ENCODE data around the gene WDR38.
"Not testable (repeated sequence)": the region's sequence is repeated elsewhere in the genome, so short reads cannot be mapped to it uniquely, and the experiment has no call there.

WDR38 gene

DNA sequence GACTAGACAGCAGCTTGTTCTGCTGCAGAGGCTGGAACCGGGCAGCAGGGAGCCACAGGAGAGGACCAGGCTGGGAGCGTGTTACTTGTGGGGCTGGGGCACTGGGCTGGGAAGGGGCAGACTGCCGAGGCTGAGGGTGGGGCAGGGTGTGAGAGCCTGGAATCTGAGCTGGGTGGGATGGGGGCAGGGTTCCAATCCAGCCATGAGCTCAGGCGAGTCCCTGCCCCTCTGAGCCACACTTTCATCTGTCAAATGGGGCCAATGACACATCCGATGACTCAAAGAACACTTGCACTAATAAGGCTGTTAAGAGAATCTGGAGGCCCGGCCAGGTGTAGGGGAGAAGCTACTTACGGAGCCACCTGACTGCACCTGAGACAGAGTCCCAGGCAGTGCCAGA lies 18.7 kb upstream of the WDR38 start:
- FAIRE-seq, result no peak

DNA sequence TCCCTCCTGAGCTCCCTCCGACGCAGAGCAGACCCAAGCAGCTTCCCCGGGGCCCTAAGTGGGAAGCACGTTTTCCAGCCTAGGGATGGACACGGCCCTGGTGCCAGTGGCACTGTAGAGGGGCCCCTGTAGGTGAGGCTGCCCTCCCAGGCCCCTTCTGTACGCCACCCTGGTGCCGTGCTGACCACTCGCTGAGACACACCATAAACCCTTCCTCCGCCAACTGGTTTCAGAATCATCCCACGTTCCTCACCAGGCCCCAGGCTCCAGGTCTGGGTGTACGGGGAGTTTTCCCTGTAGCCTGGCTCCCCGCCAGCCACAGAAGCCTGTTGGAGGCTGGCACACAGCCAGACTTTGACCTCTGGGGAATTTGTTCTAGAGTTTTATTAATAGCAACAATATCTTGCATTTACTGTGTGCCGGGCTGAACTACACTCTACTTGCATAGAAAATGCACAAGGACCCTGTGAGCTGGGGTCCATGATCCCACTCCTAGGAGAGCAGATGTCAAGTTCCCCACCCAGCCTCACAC lies 18.2 kb upstream of the WDR38 start:
- FAIRE-seq, result no peak

DNA sequence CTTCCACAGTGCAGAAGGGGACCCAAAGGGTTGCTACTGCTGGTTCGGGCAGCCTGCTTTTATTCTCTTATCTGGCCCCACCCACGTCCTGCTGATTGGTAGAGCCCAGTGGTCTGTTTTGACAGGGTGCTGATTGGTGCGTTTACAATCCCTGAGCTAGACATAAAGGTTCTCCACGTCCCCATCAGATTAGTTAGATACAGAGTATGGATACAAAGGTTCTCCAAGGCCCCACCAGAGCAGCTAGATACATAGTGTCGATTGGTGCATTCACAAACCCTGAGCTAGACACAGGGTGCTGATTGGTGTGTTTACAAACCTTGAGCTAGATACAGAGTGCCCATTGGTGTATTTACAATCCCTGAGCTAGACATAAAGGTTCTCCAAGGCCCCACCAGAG lies 15.1 kb upstream of the WDR38 start:
- FAIRE-seq, result not testable (repeated sequence)

DNA sequence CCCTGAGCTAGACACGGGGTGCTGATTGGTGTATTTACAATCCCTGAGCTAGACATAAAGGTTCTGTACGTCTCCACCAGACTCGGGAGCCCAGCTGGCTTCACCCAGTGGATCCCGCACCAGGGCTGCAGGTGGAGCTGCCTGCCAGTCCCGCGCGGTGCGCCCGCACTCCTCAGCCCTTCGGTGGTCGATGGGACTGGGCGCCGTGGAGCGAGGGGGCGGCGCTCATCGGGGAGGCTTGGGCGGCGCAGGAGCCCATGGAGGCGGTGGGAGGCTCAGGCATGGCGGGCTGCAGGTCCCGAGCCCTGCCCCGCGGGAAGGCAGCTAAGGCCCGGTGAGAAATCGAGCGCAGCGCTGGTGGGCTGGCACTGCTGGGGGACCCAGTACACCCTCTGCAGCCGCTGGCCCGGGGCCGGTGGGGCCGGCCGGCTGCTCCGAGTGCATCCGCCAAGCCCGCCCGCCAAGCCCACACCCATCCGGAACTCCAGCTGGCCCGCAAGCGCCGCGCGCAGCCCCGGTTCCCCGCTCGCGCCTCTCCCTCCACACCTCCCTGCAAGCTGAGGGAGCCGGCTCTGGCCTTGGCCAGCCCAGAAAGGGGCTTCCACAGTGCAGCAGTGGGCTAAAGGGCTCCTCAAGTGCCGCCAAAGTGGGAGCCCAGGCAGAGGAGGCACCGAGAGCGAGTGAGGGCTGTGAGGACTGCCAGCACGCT lies 14.5 kb upstream of the WDR38 start:
- not testable (repeated sequence) for FAIRE-seq

DNA sequence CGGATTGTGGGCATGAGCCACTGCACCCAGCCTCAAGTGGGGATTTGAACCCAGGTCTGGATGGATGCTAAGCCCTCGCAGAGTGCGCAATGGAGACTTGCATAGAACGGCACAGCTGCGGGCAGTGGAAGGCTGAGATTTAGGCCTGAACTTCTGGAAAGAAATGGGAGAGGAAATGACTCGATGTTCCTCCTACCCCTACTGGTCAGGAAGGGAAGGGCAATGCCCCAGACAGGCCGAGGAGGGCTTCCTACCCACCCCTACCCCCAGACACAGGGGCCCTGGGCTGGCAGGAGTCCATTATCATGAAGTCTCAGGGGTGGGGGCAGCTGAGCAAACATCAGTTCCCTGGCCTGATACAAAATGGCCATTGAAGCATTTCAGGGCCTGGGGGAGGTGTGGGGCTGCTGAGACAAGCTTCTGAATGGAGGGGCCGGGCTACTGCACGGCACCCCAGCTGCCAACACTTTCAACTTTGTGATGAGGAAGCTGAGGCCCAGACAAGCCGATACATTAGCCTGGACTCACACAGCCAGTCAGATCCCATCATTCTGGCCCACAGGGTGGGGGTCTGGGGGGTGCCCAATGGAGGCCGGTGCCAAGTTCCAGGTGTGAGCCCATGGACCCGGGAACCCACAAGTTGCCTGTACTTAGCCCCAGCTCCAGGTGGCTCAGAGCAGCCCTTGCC lies 13.5 kb upstream of the WDR38 start:
- FAIRE-seq, result no peak

DNA sequence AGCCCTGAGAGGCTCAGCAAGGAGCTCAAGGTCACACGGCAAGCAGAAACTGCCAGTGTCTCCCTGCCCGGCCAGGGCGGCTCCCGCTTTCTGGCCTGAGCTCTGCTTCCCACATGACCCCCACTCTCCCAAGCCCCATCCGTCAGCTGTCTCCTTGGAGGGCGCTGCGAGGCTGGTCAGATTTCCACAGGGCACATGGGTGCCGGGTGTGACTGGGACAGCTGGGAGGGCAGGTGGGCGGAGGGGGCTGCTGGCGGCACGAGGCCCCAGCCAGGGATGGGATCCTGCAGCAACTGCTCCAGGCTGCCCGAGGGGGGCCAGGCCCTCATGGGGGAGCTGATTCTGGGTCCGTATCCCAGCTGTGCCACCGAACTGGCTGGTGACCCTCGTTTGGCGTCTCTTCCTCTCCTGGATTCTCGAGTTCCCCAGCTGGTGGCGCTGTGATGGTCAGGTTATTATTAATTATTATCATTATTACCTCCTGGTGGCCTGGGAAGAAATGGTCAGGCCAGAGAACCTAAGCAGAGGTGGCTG lies 12.9 kb upstream of the WDR38 start:
- no peak for FAIRE-seq

DNA sequence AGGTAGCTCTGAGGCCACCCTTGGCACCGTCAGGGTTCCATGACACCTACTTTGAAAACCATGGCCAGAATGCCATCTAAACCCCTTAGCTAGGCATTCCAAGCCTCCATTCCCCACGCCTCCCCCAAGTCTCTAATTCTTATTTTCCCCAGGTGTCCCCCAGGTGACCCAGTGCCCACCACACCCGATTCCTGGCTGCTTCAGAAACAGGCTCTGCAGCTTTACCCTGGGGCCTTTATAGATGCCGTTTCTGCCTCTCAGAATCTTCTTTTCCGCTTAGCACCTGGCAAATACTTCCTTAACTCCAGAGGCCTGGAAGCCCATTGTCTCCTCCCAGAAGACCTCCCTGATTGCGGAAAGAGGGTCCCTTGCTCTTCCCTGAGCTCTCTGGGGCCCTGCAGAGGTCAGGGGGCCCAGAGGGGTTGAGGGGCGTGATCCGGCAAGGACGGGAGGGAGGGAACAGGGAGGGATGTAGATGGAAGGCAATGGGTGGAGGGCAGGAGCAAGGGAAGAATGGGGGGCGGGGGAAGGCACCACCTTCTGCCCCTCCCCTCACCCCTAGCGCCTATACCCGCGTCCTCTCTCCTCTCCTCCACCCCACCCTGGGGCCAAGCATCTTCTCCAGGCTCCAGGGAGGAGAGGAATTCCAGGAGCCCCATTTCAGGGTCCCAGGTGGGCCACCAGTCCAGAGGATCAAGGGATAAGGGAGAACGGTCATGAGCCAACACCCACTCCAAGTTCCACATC lies 12.0 kb upstream of the WDR38 start:
- no peak for FAIRE-seq

DNA sequence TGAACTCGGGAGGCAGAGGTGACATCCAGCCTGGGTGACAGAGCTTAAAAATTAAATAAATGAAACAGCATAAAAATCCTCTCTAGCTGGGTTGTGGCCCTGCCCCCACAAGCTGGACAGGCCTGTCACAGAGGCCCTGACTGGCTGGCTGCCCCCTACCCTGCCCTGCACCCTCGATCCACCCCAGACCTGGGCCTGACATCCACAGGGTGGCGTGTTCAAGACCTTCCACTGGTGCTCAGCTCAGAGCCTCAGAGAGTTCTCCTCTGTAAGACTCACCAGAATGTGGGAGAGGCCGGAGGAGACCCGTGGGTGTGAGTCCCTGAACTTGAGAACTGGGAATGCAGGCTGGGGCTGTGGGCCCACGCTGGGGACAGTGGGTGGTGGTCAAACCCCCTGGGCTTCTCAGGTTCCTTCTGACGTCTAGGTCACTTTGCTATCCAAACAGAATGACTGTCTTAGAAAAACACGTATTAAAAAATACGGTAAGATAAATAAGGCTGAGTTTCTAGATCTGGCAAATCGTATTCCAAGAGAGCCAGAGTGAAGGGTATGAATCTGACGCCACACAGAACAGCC lies 9.7 kb upstream of the WDR38 start:
- FAIRE-seq, result no peak

DNA sequence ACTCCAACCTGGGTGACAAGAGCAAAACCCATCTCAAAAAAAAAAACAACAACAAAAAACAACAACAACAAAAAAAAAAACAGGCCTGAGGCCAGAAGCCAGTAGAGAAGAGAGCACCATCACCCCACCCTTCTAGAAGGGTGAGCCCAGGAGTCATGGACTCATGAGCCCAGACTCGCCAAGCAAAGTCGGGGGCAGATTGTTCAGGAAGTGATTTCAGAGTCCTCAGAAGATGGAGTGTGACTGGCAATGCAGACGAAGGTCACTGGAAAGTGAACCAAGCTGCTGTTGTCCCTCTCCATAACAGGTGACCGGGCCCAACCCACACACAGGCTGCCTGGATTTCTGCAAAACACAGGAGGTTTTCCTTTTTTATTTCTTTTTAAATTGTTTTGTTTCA lies 9.0 kb upstream of the WDR38 start:
- no peak for FAIRE-seq

DNA sequence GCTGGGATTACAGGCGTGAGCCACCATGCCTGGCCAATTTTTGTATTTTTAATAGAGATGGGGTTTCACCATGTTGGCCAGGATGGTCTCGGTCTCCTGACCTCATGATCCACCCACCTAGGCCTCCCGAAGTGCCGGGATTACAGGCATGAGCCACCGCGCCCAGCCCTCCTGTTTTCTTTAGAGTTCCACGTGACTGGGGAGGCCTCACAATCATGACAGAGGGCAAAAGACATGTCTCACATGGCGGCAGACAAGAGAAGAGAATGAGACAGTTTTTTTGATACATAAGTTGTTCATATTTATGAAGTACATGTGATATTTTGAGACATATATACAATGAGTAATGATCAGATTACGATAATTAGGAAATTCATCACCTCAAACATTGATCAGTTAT lies 6.8 kb upstream of the WDR38 start:
- not testable (repeated sequence) for FAIRE-seq

DNA sequence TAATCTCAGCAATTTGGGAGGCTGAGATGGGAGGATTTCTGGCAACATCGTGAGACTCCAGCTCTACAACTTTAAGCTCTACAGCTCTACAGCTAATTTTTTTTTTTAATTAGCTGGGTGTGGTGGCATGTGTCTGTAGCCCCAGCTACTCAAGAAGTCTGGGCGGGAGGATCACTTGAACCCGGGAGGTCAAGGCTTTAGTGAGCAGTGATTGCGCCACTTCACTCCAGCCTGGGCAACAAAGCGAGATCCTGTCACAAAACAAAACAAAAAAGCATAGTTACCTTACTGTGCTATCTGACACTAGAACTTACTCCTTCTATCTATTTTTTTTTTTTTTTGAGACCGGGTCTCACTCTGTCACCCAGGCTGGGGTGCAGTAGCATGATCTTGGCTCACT lies 6.3 kb upstream of the WDR38 start:
- FAIRE-seq, result no peak

DNA sequence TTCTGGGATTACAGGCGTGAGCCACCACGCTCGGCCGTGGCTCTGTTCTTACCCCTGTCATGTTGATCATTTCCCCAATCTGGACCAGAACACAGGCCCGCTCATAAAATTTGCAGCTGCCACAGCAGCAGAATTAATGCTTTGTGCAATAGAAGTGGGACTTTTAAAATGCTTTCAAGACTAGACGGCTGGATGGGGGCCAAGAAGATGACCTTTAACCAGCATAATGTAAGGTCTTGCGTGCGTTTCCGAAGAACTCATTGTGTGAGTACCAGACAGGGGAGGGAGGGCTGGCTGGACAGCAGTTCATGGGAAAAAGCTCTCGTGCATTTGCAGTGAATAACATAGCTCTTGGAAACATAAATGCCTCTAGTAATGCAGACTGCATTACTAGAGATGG lies 3.5 kb upstream of the WDR38 start:
- FAIRE-seq, result no peak

DNA sequence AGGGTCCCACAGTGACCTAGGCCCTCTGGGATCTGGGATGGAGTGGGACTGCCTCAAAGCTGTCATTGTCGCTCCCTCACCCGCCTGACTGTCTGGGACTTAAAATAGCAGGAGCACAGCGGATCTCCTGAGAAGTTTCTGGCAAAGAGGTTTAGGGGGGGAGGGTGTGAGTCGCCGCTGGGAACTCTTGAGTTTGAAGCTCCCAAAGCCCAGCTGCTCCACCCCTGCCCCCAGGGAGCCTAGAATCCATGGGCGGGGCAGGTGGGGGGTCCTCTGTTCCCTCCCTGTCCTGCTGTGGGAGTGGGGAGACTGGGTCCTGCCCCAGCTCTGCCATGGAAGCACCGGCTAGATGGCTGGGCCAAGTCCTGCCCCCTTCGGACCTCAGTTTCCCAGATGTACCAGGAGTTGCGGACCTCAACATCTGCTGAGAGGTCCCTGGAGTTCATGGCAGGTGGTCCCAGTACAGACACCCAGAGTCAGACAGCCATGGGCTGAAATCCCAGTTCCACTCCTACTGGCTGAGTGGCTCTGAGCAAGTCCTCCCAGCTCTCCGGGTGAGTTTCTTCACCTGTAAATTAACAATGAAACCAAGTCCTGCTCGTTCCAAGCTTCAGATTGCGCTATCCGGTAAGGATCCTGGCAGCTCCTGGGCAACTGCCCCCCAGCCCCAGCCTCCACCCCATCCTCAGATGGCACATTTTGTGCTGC lies 985 bp upstream of the WDR38 start:
- no peak for FAIRE-seq

DNA sequence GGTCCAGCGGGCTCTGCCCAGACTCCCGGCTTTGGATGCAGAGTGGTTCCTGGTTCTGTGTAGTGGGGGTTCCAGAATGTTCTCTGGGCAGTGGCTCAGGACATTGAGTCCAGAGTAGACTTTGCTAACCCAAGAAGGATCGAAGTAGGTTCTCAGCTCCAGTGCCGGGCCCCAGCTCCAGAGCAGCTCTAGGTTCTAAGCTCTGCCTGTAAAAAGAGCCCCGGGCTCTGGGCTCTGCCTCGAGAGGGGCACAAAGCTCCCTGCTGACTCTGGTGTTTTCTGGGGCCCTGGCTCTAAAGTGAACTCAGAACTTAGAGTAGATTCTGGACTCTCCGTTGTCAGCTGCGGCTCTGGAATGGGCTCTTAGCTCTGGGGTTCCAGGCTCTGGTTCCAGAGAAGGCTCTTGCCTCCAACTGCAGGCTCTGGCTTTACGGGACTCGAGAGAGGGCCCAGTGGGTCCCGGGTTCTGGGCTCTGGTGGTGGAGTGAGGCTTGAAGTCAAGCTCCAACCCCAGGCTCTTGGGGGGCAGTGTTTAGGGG lies 414 bp downstream of the WDR38 start:
- no peak for FAIRE-seq

DNA sequence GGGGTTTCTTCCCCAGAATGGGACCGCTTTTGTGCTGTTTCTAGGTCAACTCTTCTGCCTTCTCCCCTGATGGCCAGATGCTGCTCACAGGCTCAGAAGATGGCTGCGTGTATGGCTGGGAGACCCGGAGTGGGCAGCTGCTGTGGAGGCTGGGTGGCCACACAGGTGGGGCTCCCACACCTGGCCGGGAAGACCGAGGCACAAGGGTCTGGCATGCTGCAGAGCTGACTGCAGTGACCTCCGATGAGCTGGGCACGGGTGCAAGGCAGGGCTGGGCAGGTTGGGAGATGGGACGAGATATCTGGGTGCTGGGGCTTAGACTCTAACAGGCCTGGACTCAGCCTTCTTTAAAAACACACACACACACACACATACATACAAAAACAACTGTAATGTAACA lies 901 bp downstream of the WDR38 start:
- no peak for FAIRE-seq

DNA sequence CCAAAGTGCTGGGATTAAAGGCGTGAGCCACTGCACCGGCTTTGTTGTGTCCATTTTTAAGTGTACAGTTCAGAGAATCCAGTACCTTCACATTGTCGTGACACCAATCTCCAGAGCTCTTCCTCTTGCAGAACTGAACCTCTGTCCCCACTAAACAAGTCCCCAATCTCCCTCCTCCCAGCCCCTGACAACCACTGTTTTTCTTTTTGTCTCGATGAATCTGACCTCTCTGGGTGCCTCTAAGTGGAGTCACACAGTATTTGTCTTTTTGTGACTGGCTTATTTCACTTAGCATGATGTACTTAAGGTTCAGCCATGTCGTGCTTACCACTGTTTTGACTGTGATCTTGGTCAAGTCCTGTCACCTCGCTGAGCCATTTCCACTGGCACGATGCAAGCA lies 1.6 kb downstream of the WDR38 start:
- FAIRE-seq, result no peak

DNA sequence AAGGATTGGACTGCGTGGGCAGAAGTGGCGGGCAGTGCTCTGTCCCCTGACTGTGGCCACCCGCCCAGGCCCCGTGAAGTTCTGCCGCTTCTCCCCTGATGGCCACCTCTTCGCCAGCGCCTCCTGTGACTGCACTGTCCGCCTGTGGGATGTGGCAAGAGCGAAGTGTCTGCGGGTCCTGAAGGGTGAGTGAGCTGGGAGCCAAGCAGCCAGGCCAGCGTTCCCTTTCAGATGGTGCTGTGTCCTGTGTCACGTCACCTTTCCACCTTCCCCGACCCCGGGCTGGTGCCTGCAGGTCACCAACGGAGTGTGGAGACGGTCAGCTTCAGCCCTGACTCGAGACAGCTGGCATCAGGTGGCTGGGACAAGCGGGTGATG lies 2.3 kb downstream of the WDR38 start:
- FAIRE-seq, result no peak

DNA sequence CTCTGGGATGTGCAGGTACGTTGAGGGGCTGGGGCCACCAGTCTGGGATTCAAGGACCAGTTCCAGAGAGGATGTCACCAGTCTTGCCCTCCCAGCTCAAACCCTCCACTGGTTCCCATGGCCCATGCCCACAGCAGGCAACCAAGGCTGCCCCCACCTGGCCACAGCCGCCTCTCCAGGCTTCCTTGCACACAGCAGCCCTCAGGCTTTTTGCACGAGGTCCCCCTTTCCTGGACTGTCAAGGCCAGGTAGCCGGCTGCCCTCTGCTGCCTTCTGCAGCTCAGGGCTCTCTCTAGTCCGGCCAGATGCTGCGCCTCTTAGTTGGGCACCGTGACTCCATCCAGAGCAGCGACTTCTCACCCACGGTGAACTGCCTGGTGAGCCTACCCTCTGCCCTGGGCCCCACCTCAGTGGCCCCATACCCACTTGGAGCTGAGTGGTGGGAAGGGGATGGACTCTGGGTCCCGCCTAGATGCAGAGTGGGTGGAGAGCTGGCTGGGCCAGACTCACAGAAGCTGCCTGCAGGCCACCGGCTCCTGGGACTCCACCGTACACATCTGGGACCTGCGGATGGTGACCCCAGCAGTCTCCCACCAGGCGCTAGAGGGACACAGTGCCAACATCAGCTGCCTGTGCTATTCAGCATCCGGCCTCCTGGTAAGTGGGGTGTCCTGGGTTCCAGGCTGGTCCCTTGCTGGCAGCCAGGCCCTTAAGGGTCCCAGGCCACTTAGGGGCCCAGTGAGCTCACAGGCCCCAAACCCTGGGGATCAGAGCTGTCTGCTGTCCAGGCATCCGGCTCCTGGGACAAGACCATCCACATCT lies 2.9 kb downstream of the WDR38 start:
- FAIRE-seq, result no peak

DNA sequence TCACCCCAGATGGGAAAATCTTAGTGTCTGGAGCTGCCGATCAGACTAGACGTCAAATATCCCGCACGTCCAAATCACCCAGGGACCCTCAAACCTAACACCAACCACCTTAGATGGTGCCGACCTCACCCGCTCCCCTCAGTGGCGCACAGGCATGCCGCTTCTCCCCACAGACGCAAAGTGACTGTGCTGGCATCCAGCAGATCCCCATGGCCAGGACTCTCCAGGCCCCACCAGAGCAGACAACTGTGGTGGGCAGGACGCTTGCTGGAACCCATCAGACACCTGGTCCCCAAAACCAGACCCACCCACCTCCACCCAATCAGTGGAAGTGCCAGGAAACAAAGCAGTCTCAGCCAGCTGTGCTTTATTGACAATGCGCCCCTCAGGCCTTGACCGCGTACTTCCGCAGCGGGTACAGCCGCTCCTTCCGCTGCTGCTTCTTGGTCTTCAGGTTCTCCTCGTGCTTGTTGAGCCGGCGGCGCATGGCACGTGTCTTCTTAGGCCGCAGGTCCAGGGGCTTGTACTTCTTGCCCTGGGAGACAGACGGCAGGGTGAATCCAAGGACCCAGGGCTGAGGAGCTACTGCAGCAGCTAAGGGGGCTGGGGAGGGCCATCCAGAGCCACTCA lies 4.4 kb downstream of the WDR38 start:
- FAIRE-seq, result no peak

DNA sequence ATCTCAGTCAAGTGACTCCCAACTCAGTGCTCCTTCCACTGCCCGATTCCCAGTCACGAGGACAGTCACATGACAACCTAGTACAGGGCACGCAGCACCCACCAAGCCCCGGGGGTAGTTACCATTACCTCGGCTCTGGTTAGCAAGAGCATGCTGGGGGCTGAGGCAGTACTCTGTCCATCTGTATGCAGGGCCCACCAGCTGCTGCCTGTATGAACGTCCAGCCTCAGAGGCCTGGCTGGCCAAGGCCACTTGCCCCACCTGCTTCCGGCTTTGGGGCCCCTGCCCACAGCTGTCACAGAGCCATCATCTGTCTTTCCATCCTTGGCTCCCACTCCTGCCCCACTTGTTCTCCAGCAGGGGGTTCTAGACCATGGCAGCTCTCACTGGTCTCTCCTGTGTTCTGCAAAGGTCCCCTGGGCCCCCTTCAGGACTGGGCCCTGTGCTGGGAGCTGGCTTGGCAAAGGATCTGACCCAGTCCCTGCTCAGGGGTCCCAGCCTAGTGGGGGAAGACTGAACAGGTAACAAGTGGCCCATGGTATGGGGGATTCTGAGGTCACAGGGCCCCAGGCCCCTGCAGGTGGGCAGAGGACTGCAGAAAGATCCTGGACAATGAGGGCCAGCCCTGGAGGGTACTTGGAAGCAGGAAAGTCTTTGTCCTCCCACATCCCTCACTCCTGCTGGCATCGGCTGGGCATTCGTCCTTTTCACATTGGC lies 5.2 kb downstream of the WDR38 start:
- no peak for FAIRE-seq

Data from endometrium (tissue), 2 donors.